ENCODE results near the gene TCFL5. TPM values are rescaled to one million over a fixed set of nuclear protein-coding genes. Genes with fewer than 3 reads are reported as not detected.
A peak's percentile ranks its signal among the peaks of the same experiment; 100 is the strongest.

The TCFL5 gene
- total RNA-seq, 2 donors from 2014 or later: 3.4 to 3.7 TPM

GRCh38 chr20:62844182-62844581 lies 17.4 kb downstream of the TCFL5 start:
- Mint-ChIP-seq H3K27me3 (no peaks in the 10 kb centered on the region), H3K27ac (no peak overlapping the region), H3K9me3 (no peaks in the 10 kb centered on the region), H3K4me1 (no peaks in the 10 kb centered on the region), H3K4me3 (no peak overlapping the region), H3K36me3 (ENCODE audit: low read depth) (peaks cover 19% of the 10 kb centered on the region)
- no peak for ATAC-seq (replicated peaks)

- peak; percentile 29 for ATAC-seq (replicated peaks)
- Mint-ChIP-seq H3K27me3 (no peaks in the 10 kb centered on the region), H3K4me1 (no peaks in the 10 kb centered on the region), H3K9me3 (no peaks in the 10 kb centered on the region), H3K27ac (no peak overlapping the region), H3K36me3 (ENCODE audit: low read depth) (peaks cover 19% of the 10 kb centered on the region), H3K4me3 (no peak overlapping the region)
Observed at GRCh38 chr20:62843656-62844055, 18.0 kb downstream of the TCFL5 start.

GRCh38 chr20:62841705-62842212 lies 19.9 kb downstream of the TCFL5 start:
- H3K27me3 Mint-ChIP-seq: no peaks in the 10 kb centered on the region

DNA sequence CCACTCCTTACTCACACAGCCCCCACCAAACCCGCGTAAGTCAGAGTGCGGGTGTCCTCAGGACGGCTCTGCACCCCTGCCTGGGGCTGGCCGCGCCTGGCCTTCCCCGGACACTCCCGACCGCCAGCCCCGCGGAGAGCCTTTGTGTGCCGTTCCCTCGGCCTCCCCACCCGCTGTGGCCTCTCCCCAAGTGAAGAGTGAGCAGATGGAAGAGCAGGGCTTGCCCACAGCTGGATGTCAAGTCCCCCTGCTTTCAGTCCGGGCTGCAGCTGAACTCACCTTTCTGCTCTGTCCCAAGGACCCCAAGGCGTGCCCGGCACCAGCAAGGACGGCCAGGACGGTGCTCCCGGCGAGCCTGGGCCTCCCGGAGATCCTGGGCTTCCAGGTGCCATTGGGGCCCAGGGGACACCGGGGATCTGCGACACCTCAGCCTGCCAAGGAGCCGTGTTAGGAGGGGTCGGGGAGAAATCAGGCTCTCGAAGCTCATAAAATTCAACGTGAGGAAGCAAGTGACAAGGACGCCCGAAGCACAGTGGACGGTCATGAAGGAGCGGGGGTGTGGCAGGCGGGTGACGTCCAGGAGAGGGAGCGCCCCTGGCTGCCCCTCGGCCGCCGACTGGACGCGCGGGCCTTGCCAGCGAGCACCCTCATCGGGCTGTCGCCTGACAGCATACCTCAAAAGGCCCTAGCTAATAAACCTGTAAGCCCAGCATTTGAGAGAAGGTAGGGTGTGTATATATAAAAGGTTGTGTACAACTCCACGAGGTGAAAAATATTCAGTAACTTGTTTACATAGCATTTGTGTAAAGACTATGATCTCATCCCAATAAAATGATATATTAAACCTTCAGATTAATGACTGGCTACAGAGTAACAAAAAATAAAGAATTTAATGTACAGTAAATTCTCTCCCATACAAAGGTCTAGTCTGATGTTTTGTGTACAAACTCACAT lies 21.1 kb downstream of the TCFL5 start:
- Mint-ChIP-seq H3K4me3 (no peak overlapping the region), H3K27ac (no peak overlapping the region), H3K27me3 (peaks cover 2% of the 10 kb centered on the region), H3K36me3 (ENCODE audit: low read depth) (peaks cover 2% of the 10 kb centered on the region), H3K4me1 (no peaks in the 10 kb centered on the region), H3K9me3 (no peaks in the 10 kb centered on the region)
- ATAC-seq (replicated peaks): no peak

More at GRCh38 chr20:62841705-62842212, 19.9 kb downstream of the TCFL5 start:
- H3K36me3 Mint-ChIP-seq (ENCODE audit: low read depth): peaks cover 13% of the 10 kb centered on the region
- no peak for ATAC-seq (replicated peaks)
- no peak overlapping the region for H3K4me3 Mint-ChIP-seq
- H3K4me1 Mint-ChIP-seq: no peaks in the 10 kb centered on the region
- H3K27ac Mint-ChIP-seq: no peak overlapping the region
- no peaks in the 10 kb centered on the region for H3K9me3 Mint-ChIP-seq

GRCh38 chr20:62839816-62840215 lies 21.8 kb downstream of the TCFL5 start:
- peak overlapping the region; percentile 52 for H3K27ac Mint-ChIP-seq
- H3K4me1 Mint-ChIP-seq: no peaks in the 10 kb centered on the region
- H3K4me3 Mint-ChIP-seq: no peak overlapping the region
- H3K9me3 Mint-ChIP-seq: no peaks in the 10 kb centered on the region
- H3K36me3 Mint-ChIP-seq (ENCODE audit: low read depth): no peaks in the 10 kb centered on the region
- no peak for ATAC-seq (replicated peaks)
- H3K27me3 Mint-ChIP-seq: peaks cover 5% of the 10 kb centered on the region

DNA sequence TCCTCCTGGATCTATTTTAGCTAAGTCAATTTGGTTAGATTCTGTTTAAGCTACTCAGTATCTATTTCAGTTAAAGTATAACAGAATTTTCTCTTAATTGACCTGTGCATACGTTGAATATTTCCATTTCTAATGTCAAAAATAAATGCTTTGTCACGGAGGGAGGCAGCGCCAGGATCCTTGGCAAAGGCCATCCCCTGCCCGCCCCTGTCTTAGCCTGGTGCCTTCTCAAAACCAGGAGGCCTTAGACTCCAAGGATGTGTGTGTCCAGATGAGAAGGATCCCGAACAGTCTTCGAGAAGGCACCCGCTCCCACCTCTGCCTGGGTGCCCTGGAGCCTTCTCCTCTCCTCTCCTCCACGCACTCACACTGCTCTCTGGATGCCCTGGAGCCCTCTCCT lies 22.4 kb downstream of the TCFL5 start:
- peaks cover 5% of the 10 kb centered on the region for H3K27me3 Mint-ChIP-seq

DNA sequence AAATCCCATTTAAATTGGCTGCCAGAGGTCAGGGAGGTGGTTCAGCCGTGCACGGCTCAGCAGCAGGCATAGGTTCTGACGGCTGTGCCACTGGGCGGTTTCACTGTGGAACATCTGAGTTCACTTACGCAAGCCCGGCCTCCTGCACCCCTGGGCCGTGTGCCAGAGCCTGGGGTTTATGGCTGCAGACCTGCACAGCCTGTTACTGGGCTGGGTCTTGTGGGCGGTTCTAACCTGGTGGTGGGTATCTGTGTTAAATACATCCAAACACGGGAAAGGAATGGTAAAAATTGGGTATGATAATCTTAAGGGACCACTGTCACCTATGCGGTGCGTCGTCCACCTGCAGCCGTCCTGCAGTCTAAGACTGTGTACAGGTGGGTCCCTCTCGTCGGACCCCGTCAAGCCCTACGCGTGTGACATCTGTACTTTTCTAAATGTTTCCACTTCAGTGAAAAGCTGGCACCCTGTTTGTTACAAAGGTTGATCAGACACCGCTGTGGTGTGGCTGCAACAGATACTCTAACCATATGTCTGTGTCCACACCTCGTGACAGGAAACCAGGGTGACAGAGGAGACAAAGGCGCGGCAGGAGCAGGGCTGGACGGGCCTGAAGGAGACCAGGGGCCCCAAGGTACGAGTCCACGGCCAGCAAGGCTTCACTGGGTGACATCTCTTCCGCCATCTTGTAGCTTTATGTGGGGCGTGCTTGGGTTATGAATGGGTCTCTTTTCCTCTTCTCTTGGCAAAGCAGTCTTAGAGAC lies 23.3 kb downstream of the TCFL5 start:
- Mint-ChIP-seq H3K4me1 (no peaks in the 10 kb centered on the region), H3K9me3 (no peaks in the 10 kb centered on the region), H3K4me3 (no peak overlapping the region), H3K36me3 (ENCODE audit: low read depth) (no peaks in the 10 kb centered on the region), H3K27ac (no peak overlapping the region), H3K27me3 (peaks cover 5% of the 10 kb centered on the region)
- ATAC-seq (replicated peaks): peak; percentile 62

More for the DNA sequence above, 22.4 kb downstream of the TCFL5 start:
- H3K9me3 Mint-ChIP-seq: no peaks in the 10 kb centered on the region
- ATAC-seq (replicated peaks): no peak
- H3K4me3 Mint-ChIP-seq: no peak overlapping the region
- H3K4me1 Mint-ChIP-seq: no peaks in the 10 kb centered on the region
- H3K36me3 Mint-ChIP-seq (ENCODE audit: low read depth): no peaks in the 10 kb centered on the region
- no peak overlapping the region for H3K27ac Mint-ChIP-seq

DNA sequence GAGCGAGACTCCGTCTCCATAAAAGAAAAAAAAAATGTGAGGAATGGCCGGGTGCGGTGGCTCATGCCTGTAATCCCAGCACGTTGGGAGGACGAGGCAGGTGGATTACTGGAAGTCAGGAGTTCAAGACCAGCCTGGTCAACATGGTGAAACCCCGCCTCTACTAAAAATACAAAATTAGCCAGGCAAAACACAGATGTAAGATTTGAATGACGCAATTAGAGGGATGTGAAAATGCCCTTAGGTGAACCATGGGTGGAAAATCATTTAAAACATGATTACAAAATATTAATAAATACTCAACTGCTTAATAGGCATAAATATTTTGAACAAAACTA lies 23.9 kb downstream of the TCFL5 start:
- Mint-ChIP-seq H3K4me3 (no peak overlapping the region), H3K4me1 (no peaks in the 10 kb centered on the region), H3K27ac (no peak overlapping the region), H3K27me3 (peaks cover 5% of the 10 kb centered on the region), H3K36me3 (ENCODE audit: low read depth) (no peaks in the 10 kb centered on the region), H3K9me3 (no peaks in the 10 kb centered on the region)
- ATAC-seq (replicated peaks): no peak

DNA sequence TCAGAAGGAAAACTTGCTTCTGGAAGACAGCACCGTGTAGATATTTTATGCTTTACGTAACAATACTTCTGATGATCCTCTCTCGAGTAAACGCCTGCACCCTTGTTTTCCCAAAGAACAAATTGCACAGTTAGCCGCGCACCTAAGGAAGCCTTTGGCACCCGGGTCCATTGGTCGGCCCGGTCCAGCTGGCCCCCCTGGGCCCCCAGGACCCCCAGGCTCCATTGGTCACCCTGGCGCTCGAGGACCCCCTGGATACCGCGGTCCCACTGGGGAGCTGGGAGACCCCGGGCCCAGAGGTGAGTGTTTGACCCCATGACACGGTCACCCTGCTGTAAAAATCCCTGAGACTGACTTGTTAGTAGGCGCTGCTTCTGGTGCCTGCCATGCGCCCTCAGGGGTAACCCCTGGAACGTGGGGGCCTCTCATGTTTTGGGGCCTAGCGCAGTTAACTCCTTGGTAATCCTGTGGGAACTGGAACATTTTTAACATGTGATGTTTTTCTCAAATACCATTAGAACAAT lies 24.6 kb downstream of the TCFL5 start:
- Mint-ChIP-seq H3K27me3 (peaks cover 5% of the 10 kb centered on the region), H3K9me3 (no peaks in the 10 kb centered on the region), H3K4me1 (no peaks in the 10 kb centered on the region), H3K27ac (no peak overlapping the region), H3K36me3 (ENCODE audit: low read depth) (no peaks in the 10 kb centered on the region), H3K4me3 (no peak overlapping the region)
- ATAC-seq (replicated peaks): no peak

DNA sequence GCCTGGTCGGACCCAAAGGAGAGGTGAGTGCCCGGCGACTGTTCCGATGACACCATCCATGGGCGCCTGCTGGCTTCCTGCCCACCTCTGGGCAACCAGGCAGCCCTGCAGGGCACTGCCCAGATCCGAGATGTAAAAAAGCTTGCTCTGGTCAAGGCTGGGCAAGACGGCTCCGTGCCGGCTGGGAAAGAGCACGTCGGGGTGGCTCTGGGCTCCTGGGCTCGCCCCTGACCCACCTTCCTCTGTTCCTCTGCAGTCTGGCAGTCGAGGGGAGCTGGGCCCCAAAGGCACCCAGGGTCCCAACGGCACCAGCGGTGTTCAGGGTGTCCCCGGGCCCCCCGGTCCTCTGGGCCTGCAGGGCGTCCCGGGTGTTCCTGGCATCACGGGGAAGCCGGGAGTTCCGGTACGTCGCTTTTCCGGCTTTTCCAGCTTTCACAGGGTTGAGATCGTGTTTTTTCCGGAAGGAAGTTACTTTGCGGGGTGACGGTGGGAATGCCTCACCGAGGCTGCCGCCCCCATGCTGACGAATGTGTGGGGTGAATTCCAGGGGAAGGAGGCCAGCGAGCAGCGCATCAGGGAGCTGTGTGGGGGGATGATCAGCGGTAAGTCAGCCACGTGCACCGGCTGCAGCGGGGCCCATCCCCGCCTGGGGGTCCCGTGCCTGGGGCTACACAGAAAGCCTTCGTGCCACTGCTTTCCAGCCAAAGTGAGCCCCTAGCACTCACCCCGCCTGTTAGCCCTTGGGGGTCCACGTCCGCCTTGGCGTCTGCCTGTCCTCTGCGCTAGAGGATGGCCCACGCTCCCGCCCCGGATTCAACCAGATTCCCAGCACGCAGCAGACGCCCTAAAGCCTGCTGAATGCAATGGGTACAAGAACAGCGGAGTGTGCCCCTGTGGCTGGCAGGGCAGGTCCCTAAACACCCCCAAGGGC lies 25.4 kb downstream of the TCFL5 start:
- Mint-ChIP-seq H3K4me1 (no peaks in the 10 kb centered on the region), H3K4me3 (no peak overlapping the region), H3K27ac (no peak overlapping the region), H3K27me3 (peaks cover 5% of the 10 kb centered on the region), H3K9me3 (no peaks in the 10 kb centered on the region), H3K36me3 (ENCODE audit: low read depth) (no peaks in the 10 kb centered on the region)
- ATAC-seq (replicated peaks): no peak

- no peak for ATAC-seq (replicated peaks)
- H3K9me3 Mint-ChIP-seq: no peaks in the 10 kb centered on the region
- no peak overlapping the region for H3K27ac Mint-ChIP-seq
- no peaks in the 10 kb centered on the region for H3K36me3 Mint-ChIP-seq (ENCODE audit: low read depth)
- no peak overlapping the region for H3K4me3 Mint-ChIP-seq
- no peaks in the 10 kb centered on the region for H3K4me1 Mint-ChIP-seq
- peaks cover 5% of the 10 kb centered on the region for H3K27me3 Mint-ChIP-seq
Observed at GRCh38 chr20:62834967-62835730, 26.5 kb downstream of the TCFL5 start.

DNA sequence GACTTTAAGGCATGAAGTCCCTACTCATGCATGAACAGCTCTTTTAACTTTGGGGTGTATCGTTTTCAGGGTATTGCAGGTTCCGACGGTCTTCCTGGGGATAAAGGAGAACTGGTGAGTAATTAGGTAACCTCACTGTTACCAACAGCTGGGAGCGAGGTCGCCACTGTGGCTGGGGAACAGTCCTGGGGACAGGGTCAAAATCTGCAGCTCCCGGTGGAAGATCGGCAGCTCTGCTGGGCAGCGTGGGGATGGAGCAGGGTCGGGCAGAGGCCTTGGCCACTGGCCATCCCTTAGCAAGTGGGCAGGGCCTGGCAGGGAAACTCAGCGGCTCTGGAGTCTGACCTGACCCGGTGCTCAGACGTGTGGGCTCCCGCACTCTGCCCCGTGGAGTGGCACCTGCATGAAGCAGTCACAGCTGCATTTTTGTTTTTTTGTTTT lies 28.7 kb downstream of the TCFL5 start:
- ATAC-seq (replicated peaks): no peak
- no peaks in the 10 kb centered on the region for H3K36me3 Mint-ChIP-seq (ENCODE audit: low read depth)
- no peaks in the 10 kb centered on the region for H3K4me1 Mint-ChIP-seq
- no peaks in the 10 kb centered on the region for H3K9me3 Mint-ChIP-seq
- peaks cover 5% of the 10 kb centered on the region for H3K27me3 Mint-ChIP-seq
- no peak overlapping the region for H3K27ac Mint-ChIP-seq
- H3K4me3 Mint-ChIP-seq: no peak overlapping the region

- Mint-ChIP-seq H3K36me3 (ENCODE audit: low read depth) (no peaks in the 10 kb centered on the region), H3K27me3 (peaks cover 5% of the 10 kb centered on the region), H3K4me3 (no peak overlapping the region), H3K9me3 (no peaks in the 10 kb centered on the region), H3K27ac (no peak overlapping the region), H3K4me1 (no peaks in the 10 kb centered on the region)
- no peak for ATAC-seq (replicated peaks)
Observed at GRCh38 chr20:62832212-62832922, 29.3 kb downstream of the TCFL5 start.

All from activated T-helper 17 cell treated with anti-CD3 and anti-CD28 coated beads, Interleukin-2, amount 50 U/mL, for 72 hours (primary cell).